GM23338 (cell line): ENCODE measurements around the gene DAPK3. TPM values are rescaled to one million over a fixed set of nuclear protein-coding genes. Genes with fewer than 3 reads are reported as not detected.
A peak's percentile ranks its signal among the peaks of the same experiment; 100 is the strongest.

ENCODE experiments used
- ATAC-seq: fragments of 200-7000 bp; cut with Tn5 transposase; 3 replicates; pipeline ENCODE4 v1.9.1; 2020
- DNase-seq: peaks from one replicate; pipeline ENCODE4 v3.0.0-alpha.2; 2015; ENCODE audit warnings: low spot score
- H2AFZ ChIP-seq: fragments of 200-600 bp; sonication (generic); 2 replicates; pipeline ENCODE4 v1.8.0; 2016; ENCODE audit warnings: antibody characterized with exemption, mild to moderate bottlenecking, moderate library complexity
- H3F3A ChIP-seq: fragments of 200-600 bp; sonication (generic); replicated peaks from 2 replicates; pipeline ENCODE4 v1.8.0; 2017; ENCODE audit warnings: antibody characterized with exemption, mixed run types, low read depth
- H3K27ac ChIP-seq: fragments of 200-600 bp; sonication (generic); 2 replicates; pipeline ENCODE4 v1.6.1; 2016; ENCODE audit warnings: low read depth
- H3K27me3 ChIP-seq: fragments of 200-600 bp; sonication (generic); 2 replicates; pipeline ENCODE4 v1.8.0; 2016; ENCODE audit warnings: mild to moderate bottlenecking, mixed run types, moderate library complexity; ENCODE audit not compliant: insufficient read depth
- H3K36me3 ChIP-seq: fragments of 200-600 bp; sonication (generic); 2 replicates; pipeline ENCODE4 v1.8.0; 2016; ENCODE audit warnings: mild to moderate bottlenecking; ENCODE audit not compliant: insufficient read depth
- H3K4me1 ChIP-seq: fragments of 200-600 bp; sonication (generic); 2 replicates; pipeline ENCODE4 v1.8.0; 2016; ENCODE audit warnings: mild to moderate bottlenecking, moderate library complexity; ENCODE audit not compliant: insufficient read depth
- H3K4me2 ChIP-seq: fragments of 200-600 bp; sonication (generic); 2 replicates; pipeline ENCODE4 v1.7.1; 2017; ENCODE audit warnings: mixed run types
- H3K4me3 ChIP-seq: fragments of 200-600 bp; sonication (generic); 2 replicates; pipeline ENCODE4 v1.6.1; 2016; ENCODE audit warnings: mixed run types
- H3K79me2 ChIP-seq: fragments of 200-600 bp; sonication (generic); replicated peaks from 2 replicates; pipeline ENCODE4 v1.8.0; 2017; ENCODE audit warnings: mild to moderate bottlenecking; ENCODE audit not compliant: insufficient read depth
- H3K9me2 ChIP-seq: fragments of 200-600 bp; sonication (generic); 2 replicates; pipeline ENCODE4 v1.8.0; 2017; ENCODE audit not compliant: insufficient read depth
- H4K20me1 ChIP-seq: fragments of 200-600 bp; sonication (generic); replicated peaks from 2 replicates; pipeline ENCODE4 v1.8.0; 2017; ENCODE audit warnings: mild to moderate bottlenecking; ENCODE audit not compliant: insufficient read depth
- H3K27ac Mint-ChIP-seq: 2 replicates; pipeline ENCODE4 v1.8.0; 2020; ENCODE audit warnings: inconsistent platforms, mild to moderate bottlenecking, moderate library complexity, mixed read lengths
- H3K27me3 Mint-ChIP-seq: 3 replicates; pipeline ENCODE4 v1.8.0; 2022; ENCODE audit warnings: low read depth, mild to moderate bottlenecking, moderate library complexity, mixed read lengths, inconsistent platforms; ENCODE audit not compliant: insufficient read depth, poor library complexity
- H3K36me3 Mint-ChIP-seq: 3 replicates; pipeline ENCODE4 v1.8.0; 2021; ENCODE audit warnings: low read depth, mild to moderate bottlenecking, inconsistent platforms, moderate library complexity, mixed read lengths
- H3K4me1 Mint-ChIP-seq: 3 replicates; pipeline ENCODE4 v1.8.0; 2020; ENCODE audit warnings: mild to moderate bottlenecking, inconsistent platforms, mixed read lengths
- H3K4me3 Mint-ChIP-seq: 3 replicates; pipeline ENCODE4 v1.8.0; 2021; ENCODE audit warnings: moderate library complexity, mild to moderate bottlenecking, inconsistent platforms, mixed read lengths
- H3K9me3 Mint-ChIP-seq: 3 replicates; pipeline ENCODE4 v1.8.0; 2020; ENCODE audit warnings: moderate library complexity, mild to moderate bottlenecking, inconsistent platforms, mixed read lengths
- EZH2phosphoT487 ChIP-seq: fragments of 200-600 bp; sonication (generic); IDR thresholded peaks from one replicate; pipeline ENCODE4 v1.8.1; 2018; ENCODE audit warnings: antibody characterized with exemption; ENCODE audit not compliant: unreplicated experiment
- POLR2AphosphoS5 ChIP-seq: IDR thresholded peaks from 2 replicates; pipeline ENCODE4 v1.6.1; 2016; ENCODE audit warnings: antibody characterized with exemption, low read depth
- polyA plus RNA-seq: library from polyadenylated mRNA; unstranded; fragments of >200 nt; fragmentation: Nextera tagmentation; extraction: Ambion mirVana; gene quantifications from 2 replicates; pipeline ENCODE4 v1.2.1, GENCODE V29; 2016
- total RNA-seq: library from RNA; depleted of rRNA; stranded (reverse); fragments of >200 nt; shearing (Covaris generic); gene quantifications from 2 replicates; pipeline ENCODE4 v1.2.3, GENCODE V29; 2014
- TF ChIP-seq, protein P1 (sequence below): IDR thresholded peaks from one replicate; pipeline ENCODE4 v1.6.1; 2018; ENCODE audit warnings: antibody characterized with exemption; ENCODE audit not compliant: unreplicated experiment
- TF ChIP-seq, protein P2 (sequence below): fragments of 250-450 bp; sonication (Bioruptor Pico); IDR thresholded peaks from 2 replicates; pipeline ENCODE4 v1.5.0; 2020; ENCODE audit warnings: mild to moderate bottlenecking, moderate library complexity

DAPK3 gene
- total and polyA plus RNA-seq, 2 experiments from 2014 or later, result 32.1 to 95.6 TPM

DNA sequence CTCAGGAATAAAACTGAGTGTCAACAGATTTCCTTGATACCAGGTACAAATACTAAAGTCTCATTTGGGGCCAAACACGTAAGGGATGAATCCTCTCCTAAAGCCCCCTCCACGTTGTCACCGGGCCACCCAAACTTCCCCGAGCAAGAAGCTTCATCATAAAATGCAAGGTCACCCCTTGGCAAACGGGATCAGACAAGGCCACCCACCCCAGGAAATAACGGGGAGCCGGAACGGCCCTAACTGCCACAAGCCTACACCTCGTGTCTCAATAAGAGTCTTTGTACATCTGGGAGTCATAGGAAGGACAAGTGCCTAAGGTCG lies 13.6 kb upstream of the DAPK3 start (continued):
- TF ChIP-seq, protein P1, sequence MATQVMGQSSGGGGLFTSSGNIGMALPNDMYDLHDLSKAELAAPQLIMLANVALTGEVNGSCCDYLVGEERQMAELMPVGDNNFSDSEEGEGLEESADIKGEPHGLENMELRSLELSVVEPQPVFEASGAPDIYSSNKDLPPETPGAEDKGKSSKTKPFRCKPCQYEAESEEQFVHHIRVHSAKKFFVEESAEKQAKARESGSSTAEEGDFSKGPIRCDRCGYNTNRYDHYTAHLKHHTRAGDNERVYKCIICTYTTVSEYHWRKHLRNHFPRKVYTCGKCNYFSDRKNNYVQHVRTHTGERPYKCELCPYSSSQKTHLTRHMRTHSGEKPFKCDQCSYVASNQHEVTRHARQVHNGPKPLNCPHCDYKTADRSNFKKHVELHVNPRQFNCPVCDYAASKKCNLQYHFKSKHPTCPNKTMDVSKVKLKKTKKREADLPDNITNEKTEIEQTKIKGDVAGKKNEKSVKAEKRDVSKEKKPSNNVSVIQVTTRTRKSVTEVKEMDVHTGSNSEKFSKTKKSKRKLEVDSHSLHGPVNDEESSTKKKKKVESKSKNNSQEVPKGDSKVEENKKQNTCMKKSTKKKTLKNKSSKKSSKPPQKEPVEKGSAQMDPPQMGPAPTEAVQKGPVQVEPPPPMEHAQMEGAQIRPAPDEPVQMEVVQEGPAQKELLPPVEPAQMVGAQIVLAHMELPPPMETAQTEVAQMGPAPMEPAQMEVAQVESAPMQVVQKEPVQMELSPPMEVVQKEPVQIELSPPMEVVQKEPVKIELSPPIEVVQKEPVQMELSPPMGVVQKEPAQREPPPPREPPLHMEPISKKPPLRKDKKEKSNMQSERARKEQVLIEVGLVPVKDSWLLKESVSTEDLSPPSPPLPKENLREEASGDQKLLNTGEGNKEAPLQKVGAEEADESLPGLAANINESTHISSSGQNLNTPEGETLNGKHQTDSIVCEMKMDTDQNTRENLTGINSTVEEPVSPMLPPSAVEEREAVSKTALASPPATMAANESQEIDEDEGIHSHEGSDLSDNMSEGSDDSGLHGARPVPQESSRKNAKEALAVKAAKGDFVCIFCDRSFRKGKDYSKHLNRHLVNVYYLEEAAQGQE, result no peak
- TF ChIP-seq, protein P2, sequence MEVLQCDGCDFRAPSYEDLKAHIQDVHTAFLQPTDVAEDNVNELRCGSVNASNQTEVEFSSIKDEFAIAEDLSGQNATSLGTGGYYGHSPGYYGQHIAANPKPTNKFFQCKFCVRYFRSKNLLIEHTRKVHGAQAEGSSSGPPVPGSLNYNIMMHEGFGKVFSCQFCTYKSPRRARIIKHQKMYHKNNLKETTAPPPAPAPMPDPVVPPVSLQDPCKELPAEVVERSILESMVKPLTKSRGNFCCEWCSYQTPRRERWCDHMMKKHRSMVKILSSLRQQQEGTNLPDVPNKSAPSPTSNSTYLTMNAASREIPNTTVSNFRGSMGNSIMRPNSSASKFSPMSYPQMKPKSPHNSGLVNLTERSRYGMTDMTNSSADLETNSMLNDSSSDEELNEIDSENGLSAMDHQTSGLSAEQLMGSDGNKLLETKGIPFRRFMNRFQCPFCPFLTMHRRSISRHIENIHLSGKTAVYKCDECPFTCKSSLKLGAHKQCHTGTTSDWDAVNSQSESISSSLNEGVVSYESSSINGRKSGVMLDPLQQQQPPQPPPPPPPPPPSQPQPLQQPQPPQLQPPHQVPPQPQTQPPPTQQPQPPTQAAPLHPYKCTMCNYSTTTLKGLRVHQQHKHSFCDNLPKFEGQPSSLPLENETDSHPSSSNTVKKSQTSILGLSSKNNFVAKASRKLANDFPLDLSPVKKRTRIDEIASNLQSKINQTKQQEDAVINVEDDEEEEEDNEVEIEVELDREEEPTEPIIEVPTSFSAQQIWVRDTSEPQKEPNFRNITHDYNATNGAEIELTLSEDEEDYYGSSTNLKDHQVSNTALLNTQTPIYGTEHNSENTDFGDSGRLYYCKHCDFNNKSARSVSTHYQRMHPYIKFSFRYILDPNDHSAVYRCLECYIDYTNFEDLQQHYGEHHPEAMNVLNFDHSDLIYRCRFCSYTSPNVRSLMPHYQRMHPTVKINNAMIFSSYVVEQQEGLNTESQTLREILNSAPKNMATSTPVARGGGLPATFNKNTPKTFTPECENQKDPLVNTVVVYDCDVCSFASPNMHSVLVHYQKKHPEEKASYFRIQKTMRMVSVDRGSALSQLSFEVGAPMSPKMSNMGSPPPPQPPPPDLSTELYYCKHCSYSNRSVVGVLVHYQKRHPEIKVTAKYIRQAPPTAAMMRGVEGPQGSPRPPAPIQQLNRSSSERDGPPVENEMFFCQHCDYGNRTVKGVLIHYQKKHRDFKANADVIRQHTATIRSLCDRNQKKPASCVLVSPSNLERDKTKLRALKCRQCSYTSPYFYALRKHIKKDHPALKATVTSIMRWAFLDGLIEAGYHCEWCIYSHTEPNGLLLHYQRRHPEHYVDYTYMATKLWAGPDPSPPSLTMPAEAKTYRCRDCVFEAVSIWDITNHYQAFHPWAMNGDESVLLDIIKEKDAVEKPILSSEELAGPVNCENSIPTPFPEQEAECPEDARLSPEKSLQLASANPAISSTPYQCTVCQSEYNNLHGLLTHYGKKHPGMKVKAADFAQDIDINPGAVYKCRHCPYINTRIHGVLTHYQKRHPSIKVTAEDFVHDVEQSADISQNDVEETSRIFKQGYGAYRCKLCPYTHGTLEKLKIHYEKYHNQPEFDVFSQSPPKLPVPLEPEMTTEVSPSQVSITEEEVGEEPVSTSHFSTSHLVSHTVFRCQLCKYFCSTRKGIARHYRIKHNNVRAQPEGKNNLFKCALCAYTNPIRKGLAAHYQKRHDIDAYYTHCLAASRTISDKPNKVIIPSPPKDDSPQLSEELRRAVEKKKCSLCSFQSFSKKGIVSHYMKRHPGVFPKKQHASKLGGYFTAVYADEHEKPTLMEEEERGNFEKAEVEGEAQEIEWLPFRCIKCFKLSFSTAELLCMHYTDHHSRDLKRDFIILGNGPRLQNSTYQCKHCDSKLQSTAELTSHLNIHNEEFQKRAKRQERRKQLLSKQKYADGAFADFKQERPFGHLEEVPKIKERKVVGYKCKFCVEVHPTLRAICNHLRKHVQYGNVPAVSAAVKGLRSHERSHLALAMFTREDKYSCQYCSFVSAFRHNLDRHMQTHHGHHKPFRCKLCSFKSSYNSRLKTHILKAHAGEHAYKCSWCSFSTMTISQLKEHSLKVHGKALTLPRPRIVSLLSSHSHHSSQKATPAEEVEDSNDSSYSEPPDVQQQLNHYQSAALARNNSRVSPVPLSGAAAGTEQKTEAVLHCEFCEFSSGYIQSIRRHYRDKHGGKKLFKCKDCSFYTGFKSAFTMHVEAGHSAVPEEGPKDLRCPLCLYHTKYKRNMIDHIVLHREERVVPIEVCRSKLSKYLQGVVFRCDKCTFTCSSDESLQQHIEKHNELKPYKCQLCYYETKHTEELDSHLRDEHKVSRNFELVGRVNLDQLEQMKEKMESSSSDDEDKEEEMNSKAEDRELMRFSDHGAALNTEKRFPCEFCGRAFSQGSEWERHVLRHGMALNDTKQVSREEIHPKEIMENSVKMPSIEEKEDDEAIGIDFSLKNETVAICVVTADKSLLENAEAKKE, result no peak

DNA sequence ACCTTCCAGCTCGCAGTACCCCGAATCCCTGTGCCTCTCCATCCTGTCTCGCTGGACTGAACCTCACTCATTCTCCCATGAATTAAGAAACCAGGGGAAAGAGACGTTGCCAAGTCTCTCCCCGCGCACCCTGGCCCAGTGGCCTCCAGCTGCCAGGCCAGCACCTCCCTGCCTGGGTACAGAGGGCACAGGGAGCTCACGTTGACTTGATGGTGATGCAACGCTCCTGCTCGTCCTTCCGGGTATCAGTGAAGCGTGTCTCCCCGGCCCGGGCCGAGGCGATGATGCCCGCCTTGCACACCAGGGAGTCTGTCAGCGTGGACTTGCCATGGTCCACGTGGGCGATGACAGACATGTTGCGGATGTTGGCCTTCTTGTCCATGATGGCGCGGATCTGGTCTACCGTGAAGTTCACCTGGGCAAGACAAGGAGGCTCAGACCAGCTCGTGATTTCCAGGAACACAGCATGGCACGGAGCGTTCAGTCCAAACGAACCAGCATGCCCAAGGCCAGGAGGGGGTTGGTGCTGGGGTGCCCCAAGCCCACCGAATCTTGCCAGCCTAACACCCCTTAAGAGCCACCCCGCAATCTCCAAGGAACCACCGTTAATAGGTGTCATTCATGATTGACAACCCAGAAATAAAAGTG lies 13.2 kb upstream of the DAPK3 start:
- Mint-ChIP-seq H3K27ac (peak overlapping the region; percentile 99), H3K36me3 (peaks cover 63% of the 10 kb centered on the region), H3K9me3 (peaks cover 15% of the 10 kb centered on the region; the same call in 2 of the 3 replicates), H3K4me3 (peak overlapping the region; percentile 98), H3K27me3 (peaks cover 52% of the 10 kb centered on the region), H3K4me1 (peaks cover 37% of the 10 kb centered on the region)
- Histone ChIP-seq H3K9me2 (no peaks in the 10 kb centered on the region), H3K4me1 (peaks cover 20% of the 10 kb centered on the region), H3K27me3 (peaks cover 7% of the 10 kb centered on the region; the same call in 1 of the 2 replicates), H3K4me3 (peak overlapping the region; percentile 100), H3F3A (peaks cover 62% of the 10 kb centered on the region), H3K4me2 (peak overlapping the region; percentile 100), H3K36me3 (peaks cover 53% of the 10 kb centered on the region), H3K79me2 (peaks cover 61% of the 10 kb centered on the region), H3K27ac (peak overlapping the region; percentile 95), H2AFZ (no peak overlapping the region), H4K20me1 (peaks cover 56% of the 10 kb centered on the region)
- ATAC-seq, result no peak
- no peak for TF ChIP-seq EZH2phosphoT487
- TF ChIP-seq POLR2AphosphoS5, result 0 out of 2 replicates have a peak, but pooled peaks have one; percentile 34
- no peak for DNase-seq
